NCI-H1048 (cell line): ENCODE measurements around the gene CACYBP.
A peak's percentile ranks its signal among the peaks of the same experiment; 100 is the strongest.

Source experiments
- DNase-seq: peaks from one replicate; lab custom pipeline; 2025; lab: John Stamatoyannopoulos, UW

Gene CACYBP

GRCh38 chr1:174974711-174975119, 25.0 kb upstream of the CACYBP start:
- DNase-seq = no peak

GRCh38 chr1:174975764-174976163, 24.0 kb upstream of the CACYBP start:
- no peak for DNase-seq

- DNase-seq = no peak
Observed at GRCh38 chr1:174976436-174977108, 23.2 kb upstream of the CACYBP start.

- peak; percentile 36 for DNase-seq
Observed at GRCh38 chr1:174982971-174983689, 16.6 kb upstream of the CACYBP start.

- no peak for DNase-seq
Observed at GRCh38 chr1:174984952-174985351, 14.8 kb upstream of the CACYBP start.

- DNase-seq = no peak
Observed at GRCh38 chr1:174988539-174988938, 11.2 kb upstream of the CACYBP start.

GRCh38 chr1:174988986-174989385, 10.8 kb upstream of the CACYBP start:
- DNase-seq = no peak

- DNase-seq = no peak
Observed at GRCh38 chr1:174989536-174990220, 10.1 kb upstream of the CACYBP start.

- peak; percentile 91 for DNase-seq
Observed at GRCh38 chr1:174990382-174990999, 9.3 kb upstream of the CACYBP start.

- DNase-seq = no peak
Observed at GRCh38 chr1:174991473-174991872, 8.3 kb upstream of the CACYBP start.

GRCh38 chr1:174995121-174995520, 4.6 kb upstream of the CACYBP start:
- no peak for DNase-seq

GRCh38 chr1:174995916-174996315, 3.8 kb upstream of the CACYBP start:
- DNase-seq = no peak

GRCh38 chr1:174996476-174996875, 3.3 kb upstream of the CACYBP start:
- no peak for DNase-seq

GRCh38 chr1:174997041-174997440, 2.7 kb upstream of the CACYBP start:
- DNase-seq = no peak

- peak; percentile 45 for DNase-seq
Observed at GRCh38 chr1:174998569-174999215, 1.1 kb upstream of the CACYBP start.

GRCh38 chr1:174999216-174999935, 371 bp upstream of the CACYBP start:
- peak; percentile 100 for DNase-seq

- DNase-seq = no peak
Observed at GRCh38 chr1:175000697-175001187, 995 bp downstream of the CACYBP start.

- no peak for DNase-seq
Observed at GRCh38 chr1:175002910-175003517, 3.3 kb downstream of the CACYBP start.

GRCh38 chr1:175003521-175003920, 3.8 kb downstream of the CACYBP start:
- no peak for DNase-seq

GRCh38 chr1:175005085-175005783, 5.5 kb downstream of the CACYBP start:
- no peak for DNase-seq
